ENCODE data around the gene SMC6. TPM values are rescaled to one million over a fixed set of nuclear protein-coding genes. Genes with fewer than 3 reads are reported as not detected.

The SMC6 gene
- total and polyA plus RNA-seq, 10 of the 15 experiments (the other 5 are each of a cell fraction or from before 2014, with no cell fraction given), result 12.8 to 63.8 (median 38.8) TPM

GRCh38 chr2:17729880-17730279 is 23.7 kb downstream of the SMC6 start (continued):
- TF ChIP-seq IRF5 (IDR thresholded peaks at IDR 0.05; ENCODE audit: borderline replicate concordance) (no peak), GATAD2B (conservative IDR thresholded peaks at IDR 0.05; ENCODE audit: low read depth) (no peak), STAT3 (IDR thresholded peaks at IDR 0.05; ENCODE audit: low read depth, low read length) (no peak), ZNF622 (IDR thresholded peaks at IDR 0.05) (no peak)

GRCh38 chr2:17728210-17728609 is 25.4 kb downstream of the SMC6 start:
- in situ Hi-C loops (cut with MboI), result no loop called here
- H3K79me2 ChIP-seq (ENCODE audit: control insufficient read depth, insufficient read depth, low read length), result no peaks in the 10 kb centered on the region
- ATAC-seq (no peak), DNase-seq (ENCODE audit: low read depth, low spot score) (no peak), FAIRE-seq (no peak)
- H3K4me1 ChIP-seq (ENCODE audit: control insufficient read depth, insufficient read depth, low read length), result no peaks in the 10 kb centered on the region
- H3K27ac ChIP-seq (ENCODE audit: control insufficient read depth, insufficient read depth), result no peak overlapping the region
- ChIA-PET CTCF (interaction anchor here (0.6 to 2.5 kb wide), 5 partner anchors 9 to 57 kb away, joined by 3 to 15 read pairs (median 3); no protein-coding TSS in a partner anchor), SMC1A (ENCODE audit: uncharacterized antibody, unreplicated experiment) (interaction anchor here (1.4 to 2.0 kb wide), 2 partner anchors 9 to 10 kb away, joined by 6 to 9 read pairs; no protein-coding TSS in a partner anchor), POLR2A (interaction anchor here (0.7 kb wide), 1 partner anchor 20 kb away, joined by 3 read pairs; no protein-coding TSS in a partner anchor), RAD21 (ENCODE audit: unreplicated experiment) (interaction anchor here (1.7 kb wide), 1 partner anchor 11 kb away, joined by 3 read pairs; no protein-coding TSS in a partner anchor)
- intact Hi-C loops (cut with micrococcal nuclease; ENCODE audit: unreplicated experiment), result no loop called here
- no peak overlapping the region for H2AFZ ChIP-seq (ENCODE audit: control insufficient read depth, low read depth, low read length)
- no peaks in the 10 kb centered on the region for H3K9me3 ChIP-seq (replicated peaks; ENCODE audit: control insufficient read depth, insufficient read depth, low read length)
- no peaks in the 10 kb centered on the region for H4K20me1 ChIP-seq (ENCODE audit: control insufficient read depth, insufficient read depth)
- H3K4me2 ChIP-seq (ENCODE audit: control insufficient read depth, insufficient read depth), result no peak overlapping the region
- H3K9ac ChIP-seq (ENCODE audit: control insufficient read depth, insufficient read depth, low read length), result no peak overlapping the region
- no peak overlapping the region for H3K4me3 ChIP-seq
- H3K36me3 ChIP-seq (ENCODE audit: control insufficient read depth in 2 of 2, insufficient read depth in 2 of 2, low read length in 1 of 2), result peaks cover 1 to 15% of the 10 kb centered on the region in 2 experiments; a peak in 2 of 4 replicates
- H3K27me3 ChIP-seq (replicated peaks in 1 of 2; ENCODE audit: control insufficient read depth in 2 of 2, insufficient read depth in 2 of 2, low read length in 1 of 2), result no peaks in the 10 kb centered on the region
- 97% methylated on average over 6 of the region's 6 CpGs for WGBS (ENCODE audit: insufficient coverage, insufficient replicate concordance, low lambda C conversion rate, missing lambda C conversion rate)
- no TSS peak for BruUV-seq (replicated peaks)
- TF ChIP-seq SREBF2 (IDR thresholded peaks at IDR 0.05; ENCODE audit: low read length) (no peak), CBFB (IDR thresholded peaks at IDR 0.05; ENCODE audit: low read depth) (no peak), RAD51 (IDR thresholded peaks at IDR 0.05) (no peak), SPI1 (IDR thresholded peaks at IDR 0.05; ENCODE audit: borderline replicate concordance, insufficient read depth, low read depth, low read length) (no peak), USF1 (IDR thresholded peaks at IDR 0.05; ENCODE audit: borderline replicate concordance, extremely low read length, insufficient read depth, low read depth, low read length) (no peak), POLR2AphosphoS2 (IDR thresholded peaks at IDR 0.05; ENCODE audit: low read depth, low read length) (no peak), CEBPB (IDR thresholded peaks at IDR 0.05; ENCODE audit: borderline replicate concordance in 1 of 2, low read depth in 2 of 2, low read length in 2 of 2) (no peak), ATF3 (IDR thresholded peaks at IDR 0.05; ENCODE audit: borderline replicate concordance, extremely low read depth, low read depth, low read length) (no peak), SMARCA5 (IDR thresholded peaks at IDR 0.05) (no peak), RCOR1 (conservative IDR thresholded peaks at IDR 0.05; ENCODE audit: low read depth, low read length) (no peak), CHD4 (IDR thresholded peaks at IDR 0.05) (no peak), PAX8 (IDR thresholded peaks at IDR 0.05) (no peak), ZNF207 (IDR thresholded peaks at IDR 0.05; ENCODE audit: borderline replicate concordance) (no peak), LARP7 (IDR thresholded peaks at IDR 0.05) (no peak), HDAC2 (IDR thresholded peaks at IDR 0.05) (no peak), SIN3A (IDR thresholded peaks at IDR 0.05; ENCODE audit: low read depth, low read length) (no peak), MTA3 (IDR thresholded peaks at IDR 0.05; ENCODE audit: borderline replicate concordance, low read length) (no peak), HSF1 (IDR thresholded peaks at IDR 0.05; ENCODE audit: low read depth, low read length) (no peak)
